ENCODE results near the gene DOK6. TPM values are rescaled to one million over a fixed set of nuclear protein-coding genes. Genes with fewer than 3 reads are reported as not detected.
"Not testable (repeated sequence)": the region's sequence is repeated elsewhere in the genome, so short reads cannot be mapped to it uniquely, and the experiment has no call there.

The DOK6 gene
- total RNA-seq, result not detected in 2 replicates

DNA sequence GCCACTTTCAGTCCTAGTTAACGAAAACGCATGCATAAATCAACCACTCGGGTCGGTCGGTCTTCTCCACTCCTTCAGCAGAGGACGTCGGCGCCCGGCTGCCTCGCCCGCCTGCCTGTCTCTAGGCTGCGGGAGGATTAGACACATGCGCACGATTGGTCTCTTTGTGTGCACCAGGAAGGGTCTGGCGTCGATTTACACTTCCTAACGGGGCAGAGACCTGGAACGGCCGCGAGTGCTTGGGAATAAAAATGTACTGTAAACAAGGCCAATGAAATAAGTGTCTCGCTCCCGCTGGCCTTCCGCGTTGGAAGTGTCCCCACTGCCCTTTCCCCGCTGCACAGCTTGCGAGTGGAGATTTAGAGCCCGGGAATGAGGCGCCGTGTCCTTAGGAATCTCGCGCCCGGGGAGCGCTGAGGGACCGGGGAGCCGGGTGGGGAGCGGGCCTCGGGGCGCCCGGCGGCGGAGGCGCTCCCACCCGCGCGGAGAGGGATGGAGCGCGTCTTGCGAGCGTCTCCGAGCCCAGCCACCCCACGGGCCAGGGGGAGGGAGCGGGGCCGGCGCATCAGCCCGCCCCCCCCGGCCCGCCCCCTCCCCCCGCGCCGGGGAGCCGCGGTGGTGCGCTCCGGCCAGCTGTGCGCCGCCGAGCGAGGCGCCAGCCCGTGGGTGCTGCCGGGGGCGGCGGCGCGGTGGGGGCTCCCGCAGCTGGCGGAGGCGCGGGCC is at the start of gene DOK6:
TSS of gene DOK6 (plus strand) at position 636 of the 723 bp plus-strand sequence.
- no peaks in the 10 kb centered on the region for H3K36me3 Mint-ChIP-seq (ENCODE audit: low read depth)
- intact Hi-C loops (cut with micrococcal nuclease), result no loop called here
- H3K4me1 Mint-ChIP-seq, result peaks cover 5% of the 10 kb centered on the region
- H3K4me3 Mint-ChIP-seq, result peak within 1 kb of the TSS; percentile 73
- peaks cover 58% of the 10 kb centered on the region for H3K27me3 Mint-ChIP-seq
- DNase-seq, result peak; percentile 59
- no peaks in the 10 kb centered on the region for H3K9me3 Mint-ChIP-seq
- peak within 1 kb of the TSS; percentile 36 for H3K27ac Mint-ChIP-seq

DNA sequence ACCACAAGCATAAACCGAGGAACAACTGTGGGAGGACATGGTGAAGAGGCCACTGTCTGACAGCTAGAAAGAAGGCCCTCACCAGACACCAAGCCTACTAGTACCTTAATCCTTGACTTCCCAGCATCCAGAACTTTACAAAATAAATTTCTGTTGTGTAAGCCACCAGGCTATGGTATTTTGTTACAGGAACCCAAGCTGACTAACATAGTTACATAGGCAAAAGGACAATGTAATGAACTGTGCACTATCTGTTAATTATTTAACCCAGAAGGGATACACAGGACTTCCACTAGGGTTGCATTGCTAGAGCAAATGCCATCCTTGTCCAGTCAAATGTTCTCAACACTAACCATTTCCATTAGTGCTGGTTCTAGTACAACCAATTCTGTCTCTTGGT is 47.7 kb upstream of the DOK6 start:
- Mint-ChIP-seq H3K27ac (no peak overlapping the region), H3K36me3 (ENCODE audit: low read depth) (no peaks in the 10 kb centered on the region), H3K4me3 (no peak overlapping the region), H3K4me1 (no peaks in the 10 kb centered on the region), H3K27me3 (no peaks in the 10 kb centered on the region), H3K9me3 (no peaks in the 10 kb centered on the region)
- intact Hi-C loops (cut with micrococcal nuclease), result no loop called here
- no peak for DNase-seq

DNA sequence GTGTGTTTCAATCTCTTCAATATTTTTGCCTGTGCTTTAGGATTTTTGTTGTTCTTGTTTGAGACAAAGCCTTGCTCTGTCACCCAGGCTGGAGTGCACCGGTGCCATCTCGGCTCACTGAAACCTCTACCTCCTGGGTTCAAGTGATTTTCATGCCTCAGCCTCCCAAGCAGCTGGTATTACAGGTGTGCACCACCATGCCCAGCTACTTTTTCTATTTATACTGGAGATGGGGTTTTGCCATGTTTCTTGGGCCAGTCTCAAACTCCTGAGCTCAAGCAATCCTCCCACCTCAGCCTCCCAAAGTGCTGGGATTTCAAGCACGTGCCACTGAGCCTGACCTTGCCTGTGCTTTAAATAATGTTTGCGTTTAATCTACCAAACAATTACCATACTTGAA is 43.1 kb upstream of the DOK6 start:
- Mint-ChIP-seq H3K4me1 (no peaks in the 10 kb centered on the region), H3K27ac (no peak overlapping the region), H3K27me3 (no peaks in the 10 kb centered on the region), H3K4me3 (no peak overlapping the region), H3K36me3 (ENCODE audit: low read depth) (no peaks in the 10 kb centered on the region), H3K9me3 (peaks cover 5% of the 10 kb centered on the region)
- intact Hi-C loops (cut with micrococcal nuclease), result no loop called here
- DNase-seq, result no peak

DNA sequence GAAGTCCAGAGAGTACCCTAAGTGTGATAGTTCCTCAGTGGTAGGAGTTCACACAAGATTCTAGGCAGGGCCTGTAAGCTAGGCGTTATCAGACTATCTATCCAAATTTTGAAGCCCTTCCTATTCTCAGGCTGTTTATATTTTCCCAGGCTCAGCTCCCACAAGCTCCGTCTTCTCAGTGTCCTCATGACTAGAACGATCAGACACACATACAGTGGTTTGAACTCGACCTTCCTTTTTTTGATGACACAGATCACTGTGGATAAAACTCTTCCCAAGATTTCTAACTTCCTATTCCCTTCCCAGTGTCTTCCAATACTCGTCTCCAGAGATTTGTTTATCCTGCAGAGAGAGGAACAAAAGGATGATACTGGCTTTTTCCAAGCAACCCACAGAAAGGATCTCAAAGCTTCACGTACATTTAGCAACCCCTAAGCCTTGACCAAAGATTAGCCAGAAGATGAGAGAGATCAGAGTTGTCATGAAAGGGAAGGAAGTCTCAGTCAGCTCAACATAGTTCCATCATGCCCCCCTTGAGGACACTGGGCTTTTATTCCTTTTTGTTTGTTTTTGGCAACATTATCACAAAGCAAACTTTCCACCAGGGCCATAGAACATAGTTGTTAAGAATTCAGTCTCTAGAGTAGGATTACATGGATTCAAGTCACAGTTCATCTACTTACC is 42.3 kb upstream of the DOK6 start:
- H3K36me3 Mint-ChIP-seq (ENCODE audit: low read depth), result no peaks in the 10 kb centered on the region
- no peak for DNase-seq
- intact Hi-C loops (cut with micrococcal nuclease), result no loop called here
- peaks cover 5% of the 10 kb centered on the region for H3K9me3 Mint-ChIP-seq
- no peaks in the 10 kb centered on the region for H3K4me1 Mint-ChIP-seq
- H3K27me3 Mint-ChIP-seq, result no peaks in the 10 kb centered on the region
- H3K4me3 Mint-ChIP-seq, result no peak overlapping the region
- no peak overlapping the region for H3K27ac Mint-ChIP-seq

DNA sequence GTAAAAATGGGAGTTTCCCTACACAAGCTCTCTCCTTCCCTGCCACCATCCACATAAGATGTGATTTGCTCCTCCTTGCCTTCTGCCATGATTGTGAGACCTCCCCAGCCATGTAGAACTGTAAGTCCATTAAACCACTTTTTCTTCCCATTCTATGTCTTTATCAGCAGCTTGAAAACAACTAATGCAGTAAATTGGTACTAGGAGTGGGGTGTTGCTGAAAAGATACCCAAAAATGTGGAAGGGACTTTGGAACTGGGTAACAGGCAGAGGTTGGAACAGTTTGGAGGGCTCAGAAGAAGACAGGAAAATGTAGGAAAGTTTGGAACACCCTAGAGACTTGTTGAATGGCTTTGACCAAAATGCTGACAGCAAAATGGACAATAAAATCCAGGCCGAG is 40.9 kb upstream of the DOK6 start:
- DNase-seq, result not testable (repeated sequence)

DNA sequence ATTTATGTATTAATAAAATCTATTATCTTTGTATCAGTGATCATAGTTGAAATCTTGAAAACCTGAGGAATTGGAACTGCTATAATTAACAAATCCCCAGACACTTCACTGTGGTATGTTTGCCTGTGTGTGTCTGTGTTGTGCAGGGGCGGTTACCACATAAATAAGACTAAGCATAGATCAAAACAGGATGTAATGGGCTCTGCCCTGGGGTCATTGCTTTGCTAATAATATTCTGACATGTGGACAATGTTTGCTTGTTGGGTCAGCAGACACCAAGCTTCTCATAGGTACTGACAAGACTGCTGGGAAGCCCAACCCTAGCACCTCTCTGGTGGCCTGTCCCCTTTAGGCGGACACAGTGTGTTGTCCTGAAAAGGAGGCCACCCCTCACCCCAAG is 35.8 kb upstream of the DOK6 start:
- intact Hi-C loops (cut with micrococcal nuclease), result no loop called here

More for the DNA sequence above, 40.9 kb upstream of the DOK6 start:
- H3K4me3 Mint-ChIP-seq; H3K36me3 Mint-ChIP-seq (ENCODE audit: low read depth); intact Hi-C loops (cut with micrococcal nuclease); H3K27me3 Mint-ChIP-seq; H3K4me1 Mint-ChIP-seq; H3K9me3 Mint-ChIP-seq; H3K27ac Mint-ChIP-seq: not testable (repeated sequence)

DNA sequence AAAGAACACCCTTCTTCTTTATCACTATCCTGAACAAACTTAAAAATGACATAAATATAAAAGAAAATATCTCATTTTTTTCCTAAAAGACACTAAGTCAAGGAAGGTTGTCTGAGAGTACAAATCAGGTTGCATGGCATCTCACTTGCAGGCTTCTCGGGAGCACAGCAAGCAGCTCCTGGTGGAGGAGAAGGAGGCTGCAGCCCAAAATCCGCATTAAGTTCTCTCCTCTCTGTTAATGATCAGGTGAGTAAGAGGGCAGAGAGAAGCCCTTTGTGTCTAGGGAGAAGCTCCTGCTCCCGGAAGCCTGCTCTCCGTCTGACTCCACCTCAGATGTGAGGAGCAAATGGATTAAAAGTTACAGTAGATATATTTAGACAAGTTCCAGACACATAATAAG is 35.0 kb upstream of the DOK6 start:
- Mint-ChIP-seq H3K36me3 (ENCODE audit: low read depth) (no peaks in the 10 kb centered on the region), H3K27me3 (no peaks in the 10 kb centered on the region), H3K9me3 (no peaks in the 10 kb centered on the region), H3K4me3 (no peak overlapping the region), H3K4me1 (no peaks in the 10 kb centered on the region), H3K27ac (no peak overlapping the region)
- no peak for DNase-seq
- intact Hi-C loops (cut with micrococcal nuclease), result no loop called here

More for the DNA sequence above, 35.8 kb upstream of the DOK6 start:
- H3K36me3 Mint-ChIP-seq (ENCODE audit: low read depth), result no peaks in the 10 kb centered on the region
- no peak overlapping the region for H3K27ac Mint-ChIP-seq
- H3K9me3 Mint-ChIP-seq, result no peaks in the 10 kb centered on the region
- no peak overlapping the region for H3K4me3 Mint-ChIP-seq
- no peaks in the 10 kb centered on the region for H3K27me3 Mint-ChIP-seq
- H3K4me1 Mint-ChIP-seq, result no peaks in the 10 kb centered on the region
- DNase-seq, result no peak

DNA sequence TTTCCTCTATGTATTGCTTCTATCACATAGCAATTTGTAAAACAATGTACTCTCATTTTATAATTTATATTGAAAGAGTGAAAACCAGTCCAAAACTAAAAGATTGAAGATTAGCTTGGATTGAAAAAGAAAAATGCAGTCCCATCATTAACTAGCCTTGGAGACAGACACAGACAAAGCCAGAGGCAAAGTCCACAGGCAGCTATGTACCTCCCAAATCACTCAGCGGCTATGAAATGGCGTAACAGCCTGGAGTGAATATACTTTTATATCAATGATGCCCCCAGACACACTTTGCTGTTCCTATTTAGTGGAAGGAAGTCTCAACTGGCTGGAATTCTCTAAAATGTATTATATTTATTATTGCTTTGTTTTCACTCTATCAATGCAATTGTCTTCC is 33.6 kb upstream of the DOK6 start:
- Mint-ChIP-seq H3K4me3 (no peak overlapping the region), H3K9me3 (no peaks in the 10 kb centered on the region), H3K27me3 (no peaks in the 10 kb centered on the region), H3K36me3 (ENCODE audit: low read depth) (no peaks in the 10 kb centered on the region), H3K4me1 (no peaks in the 10 kb centered on the region), H3K27ac (no peak overlapping the region)
- DNase-seq, result no peak
- intact Hi-C loops (cut with micrococcal nuclease), result no loop called here

DNA sequence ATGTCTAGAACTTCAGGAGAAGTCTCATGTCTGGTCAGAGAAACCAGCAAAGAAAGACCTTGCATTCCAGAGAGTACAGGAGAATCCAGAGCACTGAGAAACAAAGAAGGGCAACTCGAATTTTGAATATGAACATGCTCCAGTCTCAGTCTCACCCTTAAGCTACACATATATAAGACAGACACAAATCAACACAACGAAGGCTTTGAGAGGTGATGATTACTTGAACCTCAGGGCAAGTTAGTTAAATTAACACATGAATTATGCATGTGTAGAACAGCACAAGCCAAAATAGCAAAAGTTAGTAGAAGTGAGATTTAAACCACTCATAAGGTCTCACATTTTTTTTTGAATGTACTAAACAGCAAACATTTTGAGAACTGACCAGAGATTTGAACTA is 29.0 kb upstream of the DOK6 start:
- H3K36me3 Mint-ChIP-seq (ENCODE audit: low read depth), result no peaks in the 10 kb centered on the region
- no peaks in the 10 kb centered on the region for H3K27me3 Mint-ChIP-seq
- intact Hi-C loops (cut with micrococcal nuclease), result no loop called here
- H3K9me3 Mint-ChIP-seq, result no peaks in the 10 kb centered on the region
- no peaks in the 10 kb centered on the region for H3K4me1 Mint-ChIP-seq
- H3K4me3 Mint-ChIP-seq, result no peak overlapping the region
- DNase-seq, result no peak
- no peak overlapping the region for H3K27ac Mint-ChIP-seq

DNA sequence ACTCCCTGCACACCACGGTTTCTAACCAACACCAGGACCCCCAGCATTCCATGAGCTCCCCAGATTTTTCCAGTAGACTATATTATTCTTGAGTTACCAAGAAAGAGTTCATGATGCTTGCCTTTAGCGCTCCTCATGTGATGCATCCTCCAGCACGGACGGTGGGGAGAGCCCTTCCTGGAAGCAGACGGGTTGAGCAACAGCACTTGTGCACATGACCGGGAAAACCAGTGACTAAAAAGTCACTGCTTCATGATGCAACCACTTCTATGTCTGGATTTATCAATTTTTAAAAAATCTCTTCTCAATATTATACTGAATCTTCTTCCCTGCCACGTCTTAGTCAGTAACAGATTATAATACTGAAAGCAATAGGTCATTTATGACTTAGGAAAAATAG is 20.4 kb upstream of the DOK6 start:
- intact Hi-C loops (cut with micrococcal nuclease), result no loop called here
- Mint-ChIP-seq H3K4me1 (no peaks in the 10 kb centered on the region), H3K9me3 (no peaks in the 10 kb centered on the region), H3K27me3 (no peaks in the 10 kb centered on the region), H3K36me3 (ENCODE audit: low read depth) (no peaks in the 10 kb centered on the region), H3K4me3 (no peak overlapping the region), H3K27ac (no peak overlapping the region)
- DNase-seq, result no peak

DNA sequence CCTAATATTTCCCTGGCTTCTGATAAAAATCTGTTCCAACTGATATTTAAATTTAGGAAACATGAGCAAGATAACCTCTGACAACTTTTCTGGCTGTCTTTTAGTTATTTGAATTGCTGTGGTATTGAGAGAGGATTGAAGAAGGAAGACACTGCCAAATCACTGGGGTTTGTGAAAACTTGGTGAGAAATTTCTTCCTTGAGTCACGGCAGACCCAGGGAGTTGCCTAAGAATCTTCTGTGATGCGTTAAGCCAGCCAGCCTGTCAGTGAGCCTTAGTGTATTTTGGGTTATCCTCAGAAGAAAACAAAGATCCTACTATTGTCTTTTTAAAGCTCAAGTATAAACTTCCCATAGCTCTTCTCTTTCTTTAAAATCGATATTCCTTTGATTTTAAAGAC is 17.5 kb upstream of the DOK6 start:
- Mint-ChIP-seq H3K27ac (no peak overlapping the region), H3K4me1 (no peaks in the 10 kb centered on the region), H3K9me3 (no peaks in the 10 kb centered on the region), H3K4me3 (no peak overlapping the region), H3K36me3 (ENCODE audit: low read depth) (no peaks in the 10 kb centered on the region), H3K27me3 (peaks cover 3% of the 10 kb centered on the region)
- intact Hi-C loops (cut with micrococcal nuclease), result no loop called here
- DNase-seq, result no peak

DNA sequence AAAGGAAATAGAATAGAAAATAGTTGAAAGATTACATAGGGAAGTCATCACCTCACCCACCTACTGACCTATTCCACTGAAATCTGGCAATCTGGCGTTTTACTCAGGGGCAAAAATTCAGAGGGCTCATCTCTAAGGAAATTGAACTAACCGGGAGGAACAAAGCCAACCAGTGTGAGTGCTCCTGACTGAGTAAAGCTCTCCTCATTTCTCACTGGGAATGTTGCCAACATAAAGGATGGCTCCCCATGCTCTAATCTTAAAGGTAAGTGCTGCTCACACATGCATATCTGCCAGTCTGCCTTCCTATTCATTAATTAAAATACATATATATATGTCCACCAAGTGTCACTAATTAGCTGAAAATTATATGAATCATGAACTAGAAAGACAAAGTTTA is 13.5 kb upstream of the DOK6 start:
- Mint-ChIP-seq H3K27me3 (peaks cover 4% of the 10 kb centered on the region), H3K36me3 (ENCODE audit: low read depth) (no peaks in the 10 kb centered on the region), H3K27ac (no peak overlapping the region), H3K9me3 (no peaks in the 10 kb centered on the region), H3K4me3 (no peak overlapping the region), H3K4me1 (no peaks in the 10 kb centered on the region)
- no peak for DNase-seq
- intact Hi-C loops (cut with micrococcal nuclease), result no loop called here

DNA sequence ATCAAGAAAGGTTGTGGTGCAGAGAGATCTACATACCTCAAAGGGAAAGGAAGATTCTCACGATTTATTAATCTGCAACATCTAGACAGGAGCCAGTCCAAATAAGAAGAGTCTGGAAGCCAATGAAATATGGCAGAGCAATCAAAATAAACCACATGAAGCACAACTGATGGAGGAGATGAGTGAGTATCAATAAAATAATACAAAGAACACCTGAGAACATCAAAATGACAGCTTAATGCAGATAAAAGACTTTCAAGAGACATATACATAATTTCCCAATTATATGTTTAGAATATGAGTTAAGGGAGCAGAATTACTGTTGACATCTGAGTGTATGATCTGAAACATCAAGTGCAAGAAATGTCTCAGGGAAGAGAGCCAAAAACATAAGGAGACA is 12.5 kb upstream of the DOK6 start:
- DNase-seq, result no peak
- Mint-ChIP-seq H3K27ac (no peak overlapping the region), H3K36me3 (ENCODE audit: low read depth) (no peaks in the 10 kb centered on the region), H3K9me3 (no peaks in the 10 kb centered on the region), H3K27me3 (peaks cover 4% of the 10 kb centered on the region), H3K4me1 (no peaks in the 10 kb centered on the region), H3K4me3 (no peak overlapping the region)
- intact Hi-C loops (cut with micrococcal nuclease), result no loop called here

DNA sequence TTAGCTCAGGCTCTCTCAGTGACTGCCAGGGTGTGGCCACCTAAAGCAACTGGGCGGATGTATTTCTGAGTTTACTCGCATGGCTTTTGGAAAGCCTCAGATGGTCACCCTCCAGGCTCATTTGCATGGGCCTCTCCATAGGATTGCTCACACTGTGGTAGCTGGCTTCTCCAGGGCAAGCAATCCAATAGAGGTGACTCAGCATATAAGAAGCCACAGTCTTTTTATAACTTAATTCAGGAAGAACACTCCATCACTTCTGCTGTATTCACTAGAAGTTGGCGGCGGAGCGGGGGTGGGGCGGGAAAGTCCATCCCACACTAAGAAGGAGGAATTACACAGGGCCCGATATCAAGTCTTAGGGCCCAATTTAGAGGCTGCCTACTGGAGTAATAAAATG is 3.6 kb upstream of the DOK6 start:
- Mint-ChIP-seq H3K4me1 (peaks cover 5% of the 10 kb centered on the region), H3K27me3 (peaks cover 38% of the 10 kb centered on the region), H3K9me3 (no peaks in the 10 kb centered on the region), H3K27ac (no peak overlapping the region), H3K36me3 (ENCODE audit: low read depth) (no peaks in the 10 kb centered on the region), H3K4me3 (no peak overlapping the region)
- intact Hi-C loops (cut with micrococcal nuclease), result no loop called here
- no peak for DNase-seq

DNA sequence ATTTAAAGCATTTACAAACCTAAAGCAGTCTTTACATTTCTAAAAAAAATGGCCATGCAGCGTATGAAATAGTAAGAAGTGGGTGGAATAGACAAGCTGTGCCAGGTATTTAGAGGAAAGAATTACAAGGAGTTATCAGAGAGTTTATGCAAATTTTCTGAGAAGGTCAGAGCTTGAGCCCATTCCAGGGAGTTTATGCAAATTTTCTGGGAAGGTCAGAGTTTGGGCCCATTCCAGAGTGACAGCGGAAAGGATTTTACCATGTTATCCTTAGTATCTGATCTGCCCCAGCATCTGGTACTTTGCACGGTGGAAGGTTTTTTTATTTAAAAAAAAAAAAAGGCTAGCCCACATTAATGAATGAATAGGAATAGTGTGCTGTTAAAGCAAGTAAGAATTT is 1.4 kb upstream of the DOK6 start:
- no peak for DNase-seq
- peaks cover 5% of the 10 kb centered on the region for H3K4me1 Mint-ChIP-seq
- H3K27me3 Mint-ChIP-seq, result peaks cover 54% of the 10 kb centered on the region
- no peaks in the 10 kb centered on the region for H3K36me3 Mint-ChIP-seq (ENCODE audit: low read depth)
- H3K4me3 Mint-ChIP-seq, result no peak overlapping the region
- no peaks in the 10 kb centered on the region for H3K9me3 Mint-ChIP-seq
- intact Hi-C loops (cut with micrococcal nuclease), result no loop called here
- no peak overlapping the region for H3K27ac Mint-ChIP-seq

Measured in activated CD4-positive, alpha-beta T cell treated with anti-CD3 and anti-CD28 coated beads, Interleukin-2, amount 10 ng/mL, durations not matched to agents 24 days and 14 days (primary cell).